Prostate gland (tissue), 2 donors: ENCODE results near the gene FRZB.

Experiments
- CTCF ChIP-seq, 4 experiments: fragments of 200-600 bp in 2 of 4; fragments of 450-650 bp in 2 of 4; sonication (generic) in 2 of 4; IDR thresholded peaks; 1 replicate in 3 of 4; 2 replicates in 1 of 4; pipeline ENCODE4 v1.5.1; 2016 to 2019; ENCODE audit warnings: antibody characterized with exemption in 4 of 4, mild to moderate bottlenecking in 2 of 4, moderate library complexity in 2 of 4
- POLR2A ChIP-seq: fragments of 450-650 bp; IDR thresholded peaks from one replicate; pipeline ENCODE4 v1.6.1; 2016; ENCODE audit warnings: antibody characterized with exemption, mild to moderate bottlenecking
- POLR2AphosphoS5 ChIP-seq: sonication (generic); formaldehyde crosslinking; IDR thresholded peaks from one replicate; pipeline ENCODE4 v1.6.1; 2017; ENCODE audit warnings: antibody characterized with exemption

DNA sequence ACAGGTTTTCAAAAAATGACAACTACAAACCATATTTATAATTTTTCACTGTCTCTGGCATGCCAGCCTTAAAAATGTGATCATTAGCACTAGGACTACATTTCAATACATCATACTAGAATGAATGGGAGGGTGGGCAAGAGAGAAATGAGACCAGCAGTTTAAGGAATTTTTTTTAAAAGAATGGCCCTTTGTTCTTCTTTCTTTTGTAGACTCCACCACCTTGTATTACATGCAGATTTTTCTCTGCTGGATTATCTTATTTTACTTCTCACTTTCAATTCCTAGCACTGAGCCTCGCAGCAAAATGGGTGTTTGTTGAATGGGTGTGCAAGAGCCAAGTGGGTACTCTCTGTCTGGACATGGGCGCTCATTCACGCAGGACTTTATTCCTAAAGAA is 39.9 kb downstream of the FRZB start:
- TF ChIP-seq POLR2A (no peak), CTCF (IDR thresholded peaks at IDR 0.05) (no peak), POLR2AphosphoS5 (no peak)
